Activated CD4-positive, alpha-beta T cell treated with anti-CD3 and anti-CD28 coated beads, Interleukin-2, amount 50 U/mL, for 16 hours (primary cell): ENCODE measurements around the gene ACBD3.
A peak's percentile ranks its signal among the peaks of the same experiment; 100 is the strongest.

Experiments used
- DNase-seq: peaks from one replicate; pipeline ENCODE4 v3.0.0-alpha.2; 2020

The ACBD3 gene

GRCh38 chr1:226110249-226111097 lies 76.1 kb downstream of the ACBD3 start:
- DNase-seq: peak; percentile 61

GRCh38 chr1:226109829-226110248 lies 76.7 kb downstream of the ACBD3 start:
- DNase-seq: peak; percentile 87

GRCh38 chr1:226108935-226109828 lies 77.4 kb downstream of the ACBD3 start:
- DNase-seq: no peak

- DNase-seq: no peak
Measured at GRCh38 chr1:226107471-226108460, 78.8 kb downstream of the ACBD3 start.

GRCh38 chr1:226104671-226105121 lies 81.8 kb downstream of the ACBD3 start:
- DNase-seq: no peak

GRCh38 chr1:226100436-226101391 lies 85.8 kb downstream of the ACBD3 start:
- peak; percentile 36 for DNase-seq

GRCh38 chr1:226098870-226099835 lies 87.4 kb downstream of the ACBD3 start:
- no peak for DNase-seq

- no peak for DNase-seq
Measured at GRCh38 chr1:226097866-226098625, 88.5 kb downstream of the ACBD3 start.

GRCh38 chr1:226095286-226095685 lies 91.3 kb downstream of the ACBD3 start:
- no peak for DNase-seq
